ENCODE results near the gene TCERG1L.

The TCERG1L gene

DNA sequence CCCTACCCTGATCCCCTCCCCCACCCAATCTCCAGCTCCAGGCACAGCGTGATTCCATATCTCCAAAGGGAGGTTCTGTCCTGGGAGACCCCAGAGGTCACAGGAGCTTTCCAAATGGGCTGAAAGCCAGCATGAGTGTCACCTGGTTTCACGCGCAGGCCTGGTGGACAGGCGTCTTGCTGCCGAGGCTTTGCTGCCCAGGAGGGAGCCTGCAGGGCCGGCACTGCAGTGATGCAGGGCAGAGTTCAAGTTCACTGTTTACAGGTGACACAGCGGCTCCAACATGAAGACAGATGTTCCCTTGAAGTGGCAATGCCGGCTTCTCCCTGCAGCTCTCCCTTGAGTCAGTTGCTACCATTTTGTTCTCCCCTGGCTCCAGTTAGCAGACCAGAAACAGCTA is 104.3 kb downstream of the TCERG1L start:
- DNase-seq (ENCODE audit: low spot score) = no peak

DNA sequence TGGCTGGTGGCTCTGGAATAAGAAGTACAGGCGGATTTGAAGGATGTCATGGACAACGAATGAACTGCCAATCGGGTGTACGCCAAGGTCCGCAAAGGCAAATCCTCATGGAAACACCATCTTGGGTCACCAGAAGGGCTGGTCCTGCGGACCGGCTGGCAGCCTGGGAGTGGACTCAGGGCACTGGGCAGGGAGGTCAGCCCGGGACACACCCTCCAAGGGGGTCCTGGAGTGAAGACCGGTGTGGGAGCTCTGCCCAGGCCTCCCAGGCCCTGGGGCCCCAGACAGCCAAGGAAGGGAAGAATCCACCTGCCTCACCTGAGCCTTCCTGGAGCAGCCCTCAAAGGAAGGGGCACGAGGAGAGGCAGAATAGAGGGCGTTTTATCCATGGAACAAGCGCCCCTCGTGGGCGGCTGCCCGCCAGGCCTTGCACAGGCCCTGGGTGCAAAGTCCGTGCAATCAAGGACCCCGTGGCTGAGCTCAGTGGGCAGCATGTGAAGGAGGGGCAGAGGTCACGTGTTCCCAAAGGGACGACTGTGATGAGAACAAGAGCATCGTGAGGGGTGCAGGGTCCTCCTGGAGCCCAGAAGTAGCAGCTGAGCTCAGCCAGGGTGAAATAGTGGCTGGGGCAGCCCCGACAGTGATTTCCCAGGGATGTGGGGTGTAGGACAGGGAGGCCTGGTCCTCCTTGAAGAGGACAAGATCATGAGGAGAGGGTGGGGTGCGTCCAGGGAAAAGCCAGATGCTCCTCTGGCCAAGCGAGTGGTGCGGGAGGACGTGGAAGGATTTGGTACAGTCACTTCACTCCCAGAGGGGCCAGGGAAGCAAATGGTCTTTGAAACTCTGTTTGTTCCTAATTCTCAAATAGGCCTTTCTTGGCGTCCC is 105.2 kb downstream of the TCERG1L start:
- DNase-seq (ENCODE audit: low spot score) = no peak

- no peak for DNase-seq (ENCODE audit: low spot score)
These were observed 106.0 kb downstream of the TCERG1L start for GRCh38 chr10:131205556-131205955.

GRCh38 chr10:131204406-131205152 is 106.9 kb downstream of the TCERG1L start:
- no peak for DNase-seq (ENCODE audit: low spot score)

- DNase-seq (ENCODE audit: low spot score) = no peak
These were observed 107.8 kb downstream of the TCERG1L start for GRCh38 chr10:131203456-131204357.

DNA sequence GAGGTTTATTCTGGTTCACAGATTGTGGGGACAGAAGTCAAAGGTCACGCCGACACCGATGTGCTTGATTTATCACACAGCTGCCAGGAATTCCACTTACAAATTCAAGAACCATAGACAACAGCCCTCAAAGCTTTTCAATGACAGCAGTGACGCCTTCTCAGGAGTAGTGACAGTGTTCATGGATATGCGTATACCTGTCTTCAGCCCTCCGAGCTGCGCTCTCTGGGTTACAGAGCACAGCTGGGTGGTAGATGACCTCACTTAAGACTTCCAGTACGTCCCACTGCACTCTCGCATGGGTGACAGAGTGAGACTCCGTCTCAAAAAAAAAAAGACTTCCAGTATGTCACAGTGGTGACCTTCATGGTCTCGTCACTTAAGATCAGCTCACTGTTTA is 108.5 kb downstream of the TCERG1L start:
- DNase-seq (ENCODE audit: low spot score) = no peak

GRCh38 chr10:131201741-131202515 is 109.6 kb downstream of the TCERG1L start:
- no peak for DNase-seq (ENCODE audit: low spot score)

DNA sequence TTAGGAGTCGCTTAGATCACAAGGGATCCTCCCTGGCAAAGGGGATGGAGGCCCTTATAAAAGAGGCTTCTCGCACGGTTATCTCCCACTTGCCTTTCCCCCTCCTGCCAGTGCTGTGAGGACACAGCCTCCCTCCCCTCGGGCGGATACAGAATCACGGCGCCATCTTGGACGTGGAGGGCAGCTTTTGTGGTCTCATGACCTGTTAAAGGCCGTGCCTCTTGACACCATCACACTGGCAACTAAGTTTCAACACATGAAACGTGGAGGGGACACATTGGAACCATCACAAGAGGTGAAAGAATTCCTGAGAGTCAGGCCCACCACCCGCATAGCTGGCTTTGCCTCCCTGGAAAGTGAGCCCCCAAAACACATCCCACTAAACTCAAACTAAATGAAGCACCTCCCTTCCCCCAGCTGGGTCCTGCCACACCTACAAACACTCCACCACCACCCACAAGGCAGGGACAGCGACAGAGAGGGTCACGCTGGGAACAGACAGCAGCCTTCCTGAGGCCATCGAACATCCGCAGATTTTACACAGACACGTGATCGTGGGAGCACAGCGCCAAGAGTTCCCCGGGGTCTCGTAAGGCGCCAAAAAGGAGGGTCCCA is 110.6 kb downstream of the TCERG1L start:
- no peak for DNase-seq (ENCODE audit: low spot score)

DNA sequence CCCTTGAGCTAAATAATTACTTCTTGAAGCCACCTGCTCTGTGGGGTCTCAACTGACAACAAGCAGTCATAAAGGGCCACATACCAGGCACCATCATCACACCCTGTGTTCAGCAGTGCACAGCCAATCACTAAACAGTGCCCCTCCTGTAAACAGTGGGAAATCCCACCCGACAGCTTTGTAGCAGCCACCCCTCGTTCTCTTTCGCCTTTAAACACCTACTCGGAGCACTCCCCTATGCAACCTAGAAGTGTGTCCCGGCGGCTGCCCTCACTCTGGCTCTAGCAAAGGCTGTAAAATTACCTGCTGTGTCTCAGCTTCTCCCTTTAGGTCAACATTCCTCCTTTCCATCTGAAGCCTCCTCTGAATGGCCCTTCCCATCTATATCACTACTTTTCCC is 111.9 kb downstream of the TCERG1L start:
- no peak for DNase-seq (ENCODE audit: low spot score)

DNA sequence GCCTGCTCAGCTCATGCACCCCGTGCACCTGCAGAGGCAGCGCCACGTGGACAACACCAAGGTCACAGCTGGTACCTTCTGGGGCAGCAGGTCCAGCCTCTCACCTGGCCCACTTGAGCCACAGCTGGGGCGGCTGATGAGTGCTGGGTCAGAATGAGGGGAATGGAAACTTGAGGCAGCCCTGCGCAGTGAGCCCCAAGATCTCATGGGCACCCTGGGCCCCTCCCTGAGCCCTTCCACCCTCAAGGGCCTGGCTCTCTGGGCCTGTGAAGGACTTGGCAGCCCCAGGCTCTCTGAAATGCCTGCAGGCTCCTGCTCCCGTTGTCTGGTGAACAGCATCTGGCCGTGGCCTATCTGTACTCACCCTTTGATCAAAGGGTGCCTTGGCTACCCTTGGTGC is 112.7 kb downstream of the TCERG1L start:
- no peak for DNase-seq (ENCODE audit: low spot score)

DNA sequence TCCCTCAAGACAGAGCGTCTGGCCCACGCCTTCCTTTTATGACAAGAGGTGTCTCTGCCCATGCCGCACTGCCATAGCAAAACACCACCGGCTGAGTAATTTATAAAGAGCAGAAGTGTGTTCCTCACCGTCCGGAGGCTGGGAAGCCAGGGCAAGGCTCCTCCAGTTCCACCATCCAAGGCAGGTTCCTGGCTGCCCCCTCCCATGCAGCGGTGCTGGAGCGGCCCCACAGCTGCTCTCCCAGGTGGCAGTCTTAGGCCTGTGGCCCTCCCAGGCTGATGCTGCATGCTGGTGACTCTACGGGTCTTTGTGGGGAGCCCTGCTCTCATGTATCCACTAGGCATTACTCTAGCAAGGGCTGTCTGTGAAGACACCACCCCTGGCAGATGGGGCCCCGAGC is 113.1 kb downstream of the TCERG1L start:
- DNase-seq (ENCODE audit: low spot score) = no peak

- no peak for DNase-seq (ENCODE audit: low spot score)
These were observed 115.2 kb downstream of the TCERG1L start for GRCh38 chr10:131196176-131196885.

DNA sequence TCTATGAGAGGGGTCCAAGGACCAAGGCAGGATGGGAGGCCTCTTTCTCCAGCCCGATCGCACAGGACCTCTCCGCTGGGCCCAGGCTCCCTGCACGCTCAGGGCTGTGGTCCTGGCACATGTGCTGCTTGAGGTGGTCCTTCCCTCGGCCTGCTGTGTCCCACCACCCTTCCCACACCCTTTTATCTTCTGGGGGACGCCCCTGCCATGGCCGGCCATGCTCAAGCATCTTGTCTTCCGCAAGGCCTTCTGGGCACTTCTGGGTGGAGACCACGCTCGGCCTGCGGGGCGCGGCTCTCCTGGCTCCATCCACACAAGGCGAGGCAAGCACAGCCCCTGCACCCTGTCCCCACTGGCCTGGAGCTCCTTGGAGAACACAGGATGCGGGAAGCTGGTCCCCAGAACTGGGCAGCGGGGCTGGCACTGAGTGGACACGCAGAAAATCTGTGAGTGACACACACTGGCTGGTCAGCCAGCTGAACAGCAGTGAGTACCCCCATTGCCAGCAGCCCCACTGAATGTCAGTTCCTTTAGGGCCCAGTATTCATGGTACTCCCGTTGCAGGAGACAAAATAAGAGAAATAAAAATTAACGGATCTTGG is 115.9 kb downstream of the TCERG1L start:
- DNase-seq (ENCODE audit: low spot score) = no peak

DNA sequence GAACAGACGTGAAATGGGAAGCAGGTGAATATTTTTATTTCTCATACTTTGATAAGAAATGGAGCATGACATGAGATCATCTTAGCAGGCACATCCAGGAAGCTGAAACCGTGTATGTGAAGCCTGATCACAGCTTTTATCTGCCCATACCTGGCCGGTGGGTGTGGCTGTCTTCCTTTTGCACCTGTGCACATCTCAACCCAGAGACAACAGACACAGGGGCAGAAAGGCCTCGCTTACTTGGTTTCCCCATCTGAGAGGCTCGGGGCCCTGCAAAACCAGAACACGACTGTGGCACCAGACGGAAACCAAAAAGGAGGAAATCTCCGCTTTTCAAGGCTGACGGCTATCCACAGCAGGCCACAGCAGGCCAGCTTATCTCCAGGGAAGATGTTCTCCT is 116.4 kb downstream of the TCERG1L start:
- DNase-seq (ENCODE audit: low spot score) = no peak

- DNase-seq (ENCODE audit: low spot score) = no peak
These were observed 117.6 kb downstream of the TCERG1L start for GRCh38 chr10:131193923-131194322.

GRCh38 chr10:131188494-131188893 is 123.0 kb downstream of the TCERG1L start:
- no peak for DNase-seq (ENCODE audit: low spot score)

GRCh38 chr10:131187926-131188325 is 123.6 kb downstream of the TCERG1L start:
- DNase-seq (ENCODE audit: low spot score) = no peak

GRCh38 chr10:131187274-131187673 is 124.2 kb downstream of the TCERG1L start:
- DNase-seq (ENCODE audit: low spot score) = no peak

GRCh38 chr10:131186547-131187253 is 124.8 kb downstream of the TCERG1L start:
- no peak for DNase-seq (ENCODE audit: low spot score)
